ENCODE results near the gene PROX1. TPM values are rescaled to one million over a fixed set of nuclear protein-coding genes. Genes with fewer than 3 reads are reported as not detected.

PROX1 gene
- total and polyA plus RNA-seq, 2 donors (not counting 1 experiment from before 2014, with no cell fraction given) = 0.24 to 3.8 TPM

DNA sequence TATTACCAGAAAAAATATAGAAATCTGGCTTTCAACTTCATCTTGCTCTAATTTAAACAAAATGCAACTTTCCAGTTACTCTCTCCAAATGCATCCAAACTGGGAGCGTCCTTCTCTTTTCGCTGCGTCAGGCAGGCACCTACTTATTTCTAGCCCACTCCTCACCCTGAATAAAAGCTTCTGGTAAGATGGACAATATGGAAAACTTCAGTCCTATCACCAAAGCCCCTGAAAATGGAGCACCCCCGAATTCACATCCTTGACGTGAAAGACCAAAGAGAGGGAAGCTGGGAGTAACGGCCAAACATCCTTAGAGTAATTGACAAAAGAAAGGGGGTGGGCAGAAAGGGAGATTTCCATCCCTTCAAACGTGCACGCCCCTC is 5.5 kb upstream of the PROX1 start:
- TF ChIP-seq, protein P1, sequence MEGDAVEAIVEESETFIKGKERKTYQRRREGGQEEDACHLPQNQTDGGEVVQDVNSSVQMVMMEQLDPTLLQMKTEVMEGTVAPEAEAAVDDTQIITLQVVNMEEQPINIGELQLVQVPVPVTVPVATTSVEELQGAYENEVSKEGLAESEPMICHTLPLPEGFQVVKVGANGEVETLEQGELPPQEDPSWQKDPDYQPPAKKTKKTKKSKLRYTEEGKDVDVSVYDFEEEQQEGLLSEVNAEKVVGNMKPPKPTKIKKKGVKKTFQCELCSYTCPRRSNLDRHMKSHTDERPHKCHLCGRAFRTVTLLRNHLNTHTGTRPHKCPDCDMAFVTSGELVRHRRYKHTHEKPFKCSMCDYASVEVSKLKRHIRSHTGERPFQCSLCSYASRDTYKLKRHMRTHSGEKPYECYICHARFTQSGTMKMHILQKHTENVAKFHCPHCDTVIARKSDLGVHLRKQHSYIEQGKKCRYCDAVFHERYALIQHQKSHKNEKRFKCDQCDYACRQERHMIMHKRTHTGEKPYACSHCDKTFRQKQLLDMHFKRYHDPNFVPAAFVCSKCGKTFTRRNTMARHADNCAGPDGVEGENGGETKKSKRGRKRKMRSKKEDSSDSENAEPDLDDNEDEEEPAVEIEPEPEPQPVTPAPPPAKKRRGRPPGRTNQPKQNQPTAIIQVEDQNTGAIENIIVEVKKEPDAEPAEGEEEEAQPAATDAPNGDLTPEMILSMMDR (IDR thresholded peaks at IDR 0.05) = no peak
- no peak for TF ChIP-seq EZH2 (IDR thresholded peaks at IDR 0.05; ENCODE audit: borderline replicate concordance, insufficient read depth, low read depth, low read length, poor library complexity, severe bottlenecking)
- Histone ChIP-seq H3K36me3 (replicated peaks in 1 of 2; ENCODE audit: control extremely low read depth in 1 of 2, control insufficient read depth in 1 of 2, extremely low read depth in 1 of 2, insufficient read depth in 2 of 2, low read length in 1 of 2) (no peaks in the 10 kb centered on the region), H3K4me3 (ENCODE audit: control extremely low read depth in 1 of 5, extremely low read depth in 1 of 5, insufficient read depth in 1 of 5, low read depth in 2 of 5, low read length in 4 of 5) (no peak overlapping the region), H3K9me3 (ENCODE audit: control extremely low read depth in 1 of 3, control insufficient read depth in 2 of 3, insufficient read depth in 1 of 3, low read length in 2 of 3) (peaks cover 1 to 33% (median 9%) of the 10 kb centered on the region in 3 donors), H4K20me1 (ENCODE audit: control insufficient read depth, insufficient read depth, low read length, poor library complexity, severe bottlenecking) (no peaks in the 10 kb centered on the region), H3K27me3 (replicated peaks in 1 of 4; ENCODE audit: control extremely low read depth in 1 of 4, control insufficient read depth in 3 of 4, insufficient read depth in 4 of 4, low read length in 3 of 4) (peaks cover 0 to 79% (median 54%) of the 10 kb centered on the region in 4 experiments), H3K27ac (ENCODE audit: low read length in 2 of 2) (no peak overlapping the region), H3K79me2 (ENCODE audit: control insufficient read depth, insufficient read depth, low read length) (no peaks in the 10 kb centered on the region), H3K9ac (ENCODE audit: low read length) (no peak overlapping the region), H2AFZ (ENCODE audit: insufficient read depth, low read depth, low read length, poor library complexity, severe bottlenecking) (no peak overlapping the region), H3K4me2 (replicated peaks; ENCODE audit: low read depth, low read length, poor library complexity, severe bottlenecking) (no peak overlapping the region), H3K4me1 (ENCODE audit: control insufficient read depth in 2 of 2, insufficient read depth in 2 of 2, low read length in 2 of 2) (peaks cover under 1 to 17% of the 10 kb centered on the region in 2 donors)
- no peak overlapping the region for H3K27ac Mint-ChIP-seq
- WGBS (ENCODE audit: insufficient coverage) = no CpG with 5 or more reads among the region's 8 CpGs
- DNase-seq = no peak
- CTCF ChIA-PET = no interaction called here
- H3K27me3 Mint-ChIP-seq = peaks cover 72% of the 10 kb centered on the region
- peaks cover 14% of the 10 kb centered on the region for H3K4me1 Mint-ChIP-seq
- H3K9me3 Mint-ChIP-seq (ENCODE audit: insufficient read depth) = peaks cover 4% of the 10 kb centered on the region
- no peak for ATAC-seq (ENCODE audit: low read depth)
- no peak overlapping the region for H3K4me3 Mint-ChIP-seq
- intact Hi-C loops (cut with micrococcal nuclease) = no loop called here
- POLR2A ChIA-PET = no interaction called here

DNA sequence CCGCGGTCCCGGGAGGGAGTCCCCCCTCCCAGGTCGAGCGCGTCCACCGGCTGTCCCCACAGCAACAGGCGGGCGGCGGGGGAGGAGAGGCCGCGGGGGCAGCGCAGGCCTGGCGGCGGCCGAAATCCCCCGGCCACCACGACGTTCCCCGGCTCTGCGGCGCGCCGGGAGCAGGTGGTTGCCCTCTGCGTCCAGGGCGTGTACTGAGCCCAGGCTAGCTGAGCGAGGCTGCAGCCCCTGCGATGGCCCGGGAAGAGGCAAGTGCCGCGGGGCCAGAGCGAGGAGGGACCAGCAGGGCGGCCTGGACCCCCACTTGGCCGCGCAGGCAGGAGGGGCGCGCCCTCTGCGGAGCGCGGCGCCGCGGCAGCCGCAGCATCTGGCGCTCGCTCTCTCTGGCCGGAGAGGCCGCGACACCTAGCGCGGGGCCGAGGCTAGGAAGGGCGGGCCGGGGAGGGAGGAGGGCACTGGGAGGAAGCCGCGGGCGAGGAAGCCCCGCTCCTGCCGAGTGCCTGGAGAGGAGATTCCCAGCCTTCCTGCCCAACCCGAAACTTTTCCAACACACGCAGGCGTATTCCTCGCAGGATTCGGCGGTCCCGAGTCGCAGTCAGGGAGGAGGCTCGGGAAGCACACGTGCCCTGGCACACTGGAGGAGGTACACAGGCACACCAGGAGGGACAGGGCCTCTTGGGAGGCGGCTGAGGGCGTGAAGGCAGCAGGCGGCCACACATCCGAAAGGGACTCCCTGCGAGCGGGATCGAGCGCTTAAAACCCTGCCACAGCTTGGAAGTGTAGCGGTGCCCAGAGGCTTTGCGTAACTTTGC is 4.9 kb upstream of the PROX1 start:
- 8% methylated on average over 76 of the region's 79 CpGs for WGBS (ENCODE audit: insufficient coverage)
- Histone ChIP-seq H2AFZ (ENCODE audit: insufficient read depth, low read depth, low read length, poor library complexity, severe bottlenecking) (no peak overlapping the region), H3K4me1 (ENCODE audit: control insufficient read depth in 2 of 2, insufficient read depth in 2 of 2, low read length in 2 of 2) (peaks cover 6 to 20% of the 10 kb centered on the region in 2 donors), H3K4me2 (replicated peaks; ENCODE audit: low read depth, low read length, poor library complexity, severe bottlenecking) (no peak overlapping the region), H3K9me3 (ENCODE audit: control extremely low read depth in 1 of 3, control insufficient read depth in 2 of 3, insufficient read depth in 1 of 3, low read length in 2 of 3) (peaks cover 1 to 39% (median 9%) of the 10 kb centered on the region in 3 donors), H3K9ac (ENCODE audit: low read length) (no peak overlapping the region), H3K4me3 (ENCODE audit: control extremely low read depth in 1 of 5, extremely low read depth in 1 of 5, insufficient read depth in 1 of 5, low read depth in 2 of 5, low read length in 4 of 5) (no peak overlapping the region), H3K79me2 (ENCODE audit: control insufficient read depth, insufficient read depth, low read length) (no peaks in the 10 kb centered on the region), H3K27me3 (replicated peaks in 1 of 4; ENCODE audit: control extremely low read depth in 1 of 4, control insufficient read depth in 3 of 4, insufficient read depth in 4 of 4, low read length in 3 of 4) (peaks cover 0 to 78% (median 55%) of the 10 kb centered on the region in 4 experiments), H3K36me3 (replicated peaks in 1 of 2; ENCODE audit: control extremely low read depth in 1 of 2, control insufficient read depth in 1 of 2, extremely low read depth in 1 of 2, insufficient read depth in 2 of 2, low read length in 1 of 2) (no peaks in the 10 kb centered on the region), H3K27ac (ENCODE audit: low read length in 2 of 2) (no peak overlapping the region), H4K20me1 (ENCODE audit: control insufficient read depth, insufficient read depth, low read length, poor library complexity, severe bottlenecking) (no peaks in the 10 kb centered on the region)
- H3K4me1 Mint-ChIP-seq = peaks cover 18% of the 10 kb centered on the region
- POLR2A ChIA-PET = no interaction called here
- H3K27me3 Mint-ChIP-seq = peaks cover 74% of the 10 kb centered on the region
- TF ChIP-seq EZH2 (IDR thresholded peaks at IDR 0.05; ENCODE audit: borderline replicate concordance, insufficient read depth, low read depth, low read length, poor library complexity, severe bottlenecking) = no peak
- TF ChIP-seq, protein P1 (IDR thresholded peaks at IDR 0.05) = no peak
- peaks cover 4% of the 10 kb centered on the region for H3K9me3 Mint-ChIP-seq (ENCODE audit: insufficient read depth)
- no peak for DNase-seq
- no peak for ATAC-seq (ENCODE audit: low read depth)
- no peak overlapping the region for H3K27ac Mint-ChIP-seq
- intact Hi-C loops (cut with micrococcal nuclease) = no loop called here
- no peak overlapping the region for H3K4me3 Mint-ChIP-seq
- CTCF ChIA-PET = no interaction called here

Data from B cell (primary cell).